ENCODE data around the gene ANKRD49. TPM values are rescaled to one million over a fixed set of nuclear protein-coding genes. Genes with fewer than 3 reads are reported as not detected.
A peak's percentile ranks its signal among the peaks of the same experiment; 100 is the strongest.
"Not testable (repeated sequence)": the region's sequence is repeated elsewhere in the genome, so short reads cannot be mapped to it uniquely, and the experiment has no call there.

The ANKRD49 gene
- total RNA-seq, 1 experiment from 2014 or later: 14.9 TPM

DNA sequence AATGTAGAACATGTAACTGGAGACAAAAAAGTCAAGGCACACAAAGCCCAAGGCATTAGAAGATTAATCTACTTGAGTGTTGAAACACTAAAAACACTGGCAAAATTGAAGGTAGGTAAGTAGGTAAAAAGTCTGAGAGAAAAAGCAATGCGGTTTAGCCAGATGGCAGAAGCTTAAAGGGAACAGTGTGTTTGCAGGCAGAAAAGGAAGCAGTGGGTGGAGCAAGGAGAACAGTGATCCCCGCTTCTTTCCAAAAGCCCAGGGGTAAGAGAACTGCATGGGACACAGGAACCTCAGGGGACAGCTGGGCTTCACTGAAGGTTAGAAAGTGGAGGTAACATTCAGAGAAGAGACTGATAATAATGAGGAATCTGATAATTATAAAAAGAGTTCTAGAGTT, 16.2 kb upstream of the ANKRD49 start:
- H3K27me3 ChIP-seq: no peaks in the 10 kb centered on the region
- H3K4me1 ChIP-seq: no peaks in the 10 kb centered on the region
- no peak overlapping the region for H3K4me3 ChIP-seq
- no peaks in the 10 kb centered on the region for H3K9me3 ChIP-seq (replicated peaks)
- H3K27ac ChIP-seq: no peak overlapping the region
- DNase-seq: no peak
- no peaks in the 10 kb centered on the region; the same call in none of the 2 replicates for H3K36me3 ChIP-seq

GRCh38 chr11:94481342-94481741, 12.4 kb upstream of the ANKRD49 start:
- H3K4me1 ChIP-seq: no peaks in the 10 kb centered on the region
- H3K9me3 ChIP-seq (replicated peaks): no peaks in the 10 kb centered on the region
- no peak overlapping the region for H3K4me3 ChIP-seq
- H3K27ac ChIP-seq: no peak overlapping the region
- DNase-seq: no peak
- peaks cover 3% of the 10 kb centered on the region for H3K36me3 ChIP-seq
- no peaks in the 10 kb centered on the region for H3K27me3 ChIP-seq

GRCh38 chr11:94486068-94486467, 7.7 kb upstream of the ANKRD49 start:
- no peak overlapping the region for H3K4me3 ChIP-seq
- H3K36me3 ChIP-seq: peaks cover 8% of the 10 kb centered on the region
- DNase-seq: no peak
- no peaks in the 10 kb centered on the region for H3K9me3 ChIP-seq (replicated peaks)
- H3K27ac ChIP-seq: no peak overlapping the region
- H3K27me3 ChIP-seq: no peaks in the 10 kb centered on the region
- no peaks in the 10 kb centered on the region for H3K4me1 ChIP-seq

GRCh38 chr11:94494126-94494680, 419 bp downstream of the ANKRD49 start:
- H3K4me1 ChIP-seq: peaks cover 3% of the 10 kb centered on the region; the same call in 1 of the 2 replicates
- H3K4me3 ChIP-seq: peak overlapping the region; percentile 89
- no peaks in the 10 kb centered on the region for H3K27me3 ChIP-seq
- H3K27ac ChIP-seq: peak overlapping the region; percentile 91
- no peak for DNase-seq
- H3K36me3 ChIP-seq: no peaks in the 10 kb centered on the region; the same call in 1 of the 2 replicates
- H3K9me3 ChIP-seq (replicated peaks): no peaks in the 10 kb centered on the region

GRCh38 chr11:94500181-94500580, 6.4 kb downstream of the ANKRD49 start:
- Histone ChIP-seq H3K4me3 (no peak overlapping the region), H3K27me3 (no peaks in the 10 kb centered on the region), H3K9me3 (replicated peaks) (no peaks in the 10 kb centered on the region), H3K4me1 (no peaks in the 10 kb centered on the region), H3K36me3 (no peaks in the 10 kb centered on the region), H3K27ac (no peak overlapping the region)
- DNase-seq: no peak

DNA sequence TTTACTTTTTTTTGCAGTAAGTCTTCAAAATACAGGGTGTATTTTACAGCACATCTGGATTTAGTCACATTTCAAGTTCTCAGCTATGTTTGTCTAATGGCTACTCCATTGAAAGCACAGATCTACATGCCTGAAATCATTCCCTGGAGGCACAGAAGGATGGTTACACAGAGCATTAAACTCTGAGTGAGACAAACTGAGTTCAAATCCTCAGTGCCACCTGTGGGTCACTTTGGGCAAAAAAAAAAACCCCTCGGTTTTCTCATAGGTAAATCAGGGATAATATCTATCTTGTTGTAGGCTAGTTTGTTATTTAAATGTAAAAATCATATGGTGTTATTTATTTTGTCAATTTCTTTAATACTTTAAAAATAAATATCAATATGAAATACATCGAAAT, 7.7 kb downstream of the ANKRD49 start:
- no peaks in the 10 kb centered on the region for H3K4me1 ChIP-seq
- H3K27ac ChIP-seq: no peak overlapping the region
- no peak overlapping the region for H3K4me3 ChIP-seq
- H3K27me3 ChIP-seq: no peaks in the 10 kb centered on the region
- no peaks in the 10 kb centered on the region for H3K9me3 ChIP-seq (replicated peaks)
- no peak for DNase-seq
- no peaks in the 10 kb centered on the region for H3K36me3 ChIP-seq

DNA sequence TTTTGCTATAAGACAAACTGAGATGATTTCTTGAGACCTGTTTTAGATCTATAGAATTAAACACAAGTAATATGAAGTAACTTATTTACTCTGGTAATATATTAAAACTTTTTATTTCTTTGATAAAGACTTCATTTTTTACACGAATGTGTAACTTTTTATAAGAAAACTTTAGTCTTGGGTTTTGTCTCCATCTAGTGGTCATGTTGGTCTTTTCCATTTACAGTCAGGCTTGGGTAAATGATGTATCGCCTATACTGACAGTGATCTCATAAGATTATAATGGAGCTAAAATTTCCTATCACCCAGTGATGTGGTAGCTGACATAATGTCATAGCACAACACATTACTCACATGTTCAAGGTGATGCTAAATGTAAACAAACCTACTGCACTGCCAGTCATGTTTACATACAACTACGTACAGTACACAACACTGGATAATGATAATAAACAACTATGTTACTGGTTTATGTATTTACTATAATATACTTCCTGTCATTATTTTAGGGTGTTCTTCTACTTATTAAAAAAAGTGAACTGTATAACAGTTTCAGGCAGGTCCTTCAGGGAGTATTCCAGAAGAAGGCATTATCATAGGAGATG, 11.0 kb downstream of the ANKRD49 start:
- peak in 1 of 2 experiments; percentile 62 for DNase-seq
- no peak overlapping the region for H3K27ac ChIP-seq

GRCh38 chr11:94506513-94506912, 12.7 kb downstream of the ANKRD49 start:
- not testable (repeated sequence) for H3K4me1 ChIP-seq; H3K27me3 ChIP-seq; H3K27ac ChIP-seq; H3K4me3 ChIP-seq; H3K36me3 ChIP-seq; DNase-seq; H3K9me3 ChIP-seq (replicated peaks)

More for the DNA sequence above, 11.0 kb downstream of the ANKRD49 start:
- no peaks in the 10 kb centered on the region for H3K9me3 ChIP-seq (replicated peaks)
- H3K27me3 ChIP-seq: no peaks in the 10 kb centered on the region
- H3K4me1 ChIP-seq: no peaks in the 10 kb centered on the region
- no peak overlapping the region for H3K4me3 ChIP-seq
- no peaks in the 10 kb centered on the region for H3K36me3 ChIP-seq

- Histone ChIP-seq H3K36me3 (no peaks in the 10 kb centered on the region), H3K4me1 (no peaks in the 10 kb centered on the region), H3K27ac (no peak overlapping the region), H3K9me3 (replicated peaks) (no peaks in the 10 kb centered on the region), H3K27me3 (no peaks in the 10 kb centered on the region), H3K4me3 (no peak overlapping the region)
- DNase-seq: no peak
Measured at GRCh38 chr11:94507485-94507884, 13.7 kb downstream of the ANKRD49 start.

DNA sequence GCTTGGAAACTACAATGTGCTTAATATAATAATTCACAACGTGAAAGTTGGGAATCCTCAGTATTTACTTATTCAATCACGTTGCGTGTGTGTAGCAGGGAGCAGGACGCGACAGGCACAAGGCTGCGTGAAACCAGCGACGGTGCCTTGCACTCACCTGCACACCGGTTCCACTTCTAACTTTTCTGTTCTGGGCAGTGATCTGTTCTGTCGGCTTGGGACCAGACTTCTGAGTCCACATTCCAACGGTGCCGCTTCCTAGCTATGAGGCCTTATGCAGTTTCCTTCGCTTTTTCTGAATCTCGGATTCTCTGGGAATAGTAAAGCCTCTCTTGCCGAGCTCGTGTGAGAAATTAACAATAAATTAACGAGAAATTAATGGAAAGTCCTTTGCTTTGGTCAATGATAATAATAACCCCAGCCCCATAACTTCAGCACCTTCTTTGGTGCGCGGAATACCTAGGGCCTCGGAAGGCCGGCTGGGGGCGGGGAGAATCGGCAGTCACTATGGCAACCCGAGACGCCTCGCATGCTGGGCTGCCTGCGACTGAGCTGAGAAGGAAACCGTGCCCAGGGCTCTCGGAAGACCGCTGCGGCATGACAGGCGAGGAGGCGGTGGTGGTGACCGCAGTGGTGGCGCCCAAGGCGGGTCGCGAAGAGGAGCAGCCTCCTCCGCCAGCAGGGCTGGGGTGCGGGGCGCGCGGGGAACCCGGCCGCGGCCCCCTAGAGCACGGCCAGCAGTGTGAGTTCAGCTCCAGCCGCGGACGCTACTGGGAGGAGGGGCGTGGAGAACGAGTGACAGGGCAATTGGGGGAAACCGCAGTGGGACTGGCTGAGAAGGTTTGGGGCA, 18.4 kb downstream of the ANKRD49 start, which contains the start of gene C11orf97:
Gene C11orf97, plus strand, starts transcription at position 530 of the 850 bp plus-strand sequence. Its CDS starts 68 bp downstream, at position 598.
- DNase-seq: peak; percentile 37 to 53
- H3K27me3 ChIP-seq: no peaks in the 10 kb centered on the region
- no peaks in the 10 kb centered on the region for H3K9me3 ChIP-seq (replicated peaks)
- H3K4me1 ChIP-seq: no peaks in the 10 kb centered on the region
- H3K27ac ChIP-seq: no peak within 1 kb of the TSS
- H3K4me3 ChIP-seq: peak within 1 kb of the TSS; percentile 58
- H3K36me3 ChIP-seq: no peaks in the 10 kb centered on the region

- Histone ChIP-seq H3K9me3 (replicated peaks) (no peaks in the 10 kb centered on the region), H3K27me3 (no peaks in the 10 kb centered on the region), H3K4me1 (no peaks in the 10 kb centered on the region), H3K4me3 (no peak overlapping the region), H3K27ac (no peak overlapping the region), H3K36me3 (no peaks in the 10 kb centered on the region)
- no peak for DNase-seq
Measured at GRCh38 chr11:94513091-94513490, 19.3 kb downstream of the ANKRD49 start.

GRCh38 chr11:94515398-94515797, 21.6 kb downstream of the ANKRD49 start:
- Histone ChIP-seq H3K4me3 (no peak overlapping the region), H3K4me1 (no peaks in the 10 kb centered on the region), H3K9me3 (replicated peaks) (no peaks in the 10 kb centered on the region), H3K27ac (no peak overlapping the region), H3K36me3 (no peaks in the 10 kb centered on the region), H3K27me3 (no peaks in the 10 kb centered on the region)
- no peak for DNase-seq

DNA sequence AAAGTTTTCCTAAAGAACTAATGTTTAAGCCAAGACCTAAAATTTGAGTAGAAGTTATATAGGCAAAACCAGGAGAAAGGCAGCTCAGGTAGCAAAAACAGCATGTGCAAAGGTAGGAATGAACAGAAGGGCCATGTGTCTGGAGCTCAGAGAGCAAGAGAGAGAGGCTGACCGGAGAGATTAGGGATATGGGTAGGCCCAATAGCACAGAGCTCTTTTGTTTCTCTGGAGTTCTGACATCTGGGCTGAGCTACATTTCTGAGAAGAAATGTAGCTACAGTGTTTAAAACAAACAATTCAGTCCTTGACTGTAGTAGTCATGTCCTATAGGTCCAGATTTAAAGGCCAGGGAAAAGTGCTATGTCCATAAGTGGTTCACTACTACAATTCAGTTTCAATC, 22.9 kb downstream of the ANKRD49 start:
- no peak overlapping the region for H3K4me3 ChIP-seq
- H3K36me3 ChIP-seq: no peaks in the 10 kb centered on the region
- DNase-seq: no peak
- H3K27ac ChIP-seq: no peak overlapping the region
- H3K4me1 ChIP-seq: no peaks in the 10 kb centered on the region
- H3K9me3 ChIP-seq (replicated peaks): no peaks in the 10 kb centered on the region
- no peaks in the 10 kb centered on the region for H3K27me3 ChIP-seq

GRCh38 chr11:94518300-94518699, 24.5 kb downstream of the ANKRD49 start:
- no peaks in the 10 kb centered on the region for H3K36me3 ChIP-seq
- no peaks in the 10 kb centered on the region for H3K27me3 ChIP-seq
- H3K27ac ChIP-seq: no peak overlapping the region
- no peak overlapping the region for H3K4me3 ChIP-seq
- DNase-seq: no peak
- no peaks in the 10 kb centered on the region for H3K4me1 ChIP-seq
- H3K9me3 ChIP-seq (replicated peaks): no peaks in the 10 kb centered on the region

- DNase-seq: peak in 1 of 2 experiments; percentile 54
- H3K4me1 ChIP-seq: no peaks in the 10 kb centered on the region
- H3K4me3 ChIP-seq: no peak overlapping the region
- no peaks in the 10 kb centered on the region for H3K9me3 ChIP-seq (replicated peaks)
- no peak overlapping the region for H3K27ac ChIP-seq
- H3K36me3 ChIP-seq: no peaks in the 10 kb centered on the region
- no peaks in the 10 kb centered on the region for H3K27me3 ChIP-seq
Measured at GRCh38 chr11:94519478-94520084, 25.8 kb downstream of the ANKRD49 start.

All from SJCRH30 (cell line).